ENCODE results near the gene TFAP2C. TPM values are rescaled to one million over a fixed set of nuclear protein-coding genes. Genes with fewer than 3 reads are reported as not detected.

Gene TFAP2C
- total RNA-seq, 1 donor from 2014 or later: 0.82 TPM

DNA sequence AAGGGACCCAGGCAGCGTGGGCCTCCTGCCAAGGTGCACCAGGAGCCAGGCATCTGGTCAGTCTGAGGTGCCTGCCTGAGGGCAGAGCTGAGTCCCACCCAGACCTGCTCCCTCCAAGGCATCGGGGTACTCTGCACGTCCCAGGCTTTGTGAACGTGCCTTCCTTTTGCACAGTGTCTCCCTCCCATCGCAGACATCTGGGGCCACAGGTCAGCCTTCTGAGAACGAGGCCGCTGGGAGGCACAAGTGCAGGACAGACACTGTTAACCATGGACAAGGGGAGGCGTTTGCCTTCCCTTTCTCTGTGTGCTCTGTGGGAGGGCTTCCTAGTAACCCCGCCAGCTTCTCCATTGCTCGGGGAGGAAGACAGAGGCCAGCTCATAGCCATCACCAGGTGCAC, 47.6 kb downstream of the TFAP2C start:
- Mint-ChIP-seq H3K36me3 (ENCODE audit: low read depth, unreplicated experiment) (no peaks in the 10 kb centered on the region), H3K27me3 (ENCODE audit: unreplicated experiment) (peaks cover 4% of the 10 kb centered on the region), H3K27ac (ENCODE audit: unreplicated experiment) (no peak overlapping the region), H3K9me3 (ENCODE audit: unreplicated experiment) (no peaks in the 10 kb centered on the region), H3K4me1 (ENCODE audit: unreplicated experiment) (peaks cover 2% of the 10 kb centered on the region), H3K4me3 (ENCODE audit: unreplicated experiment) (no peak overlapping the region)
- DNase-seq (ENCODE audit: low spot score): no peak
- TF ChIP-seq, protein P1, sequence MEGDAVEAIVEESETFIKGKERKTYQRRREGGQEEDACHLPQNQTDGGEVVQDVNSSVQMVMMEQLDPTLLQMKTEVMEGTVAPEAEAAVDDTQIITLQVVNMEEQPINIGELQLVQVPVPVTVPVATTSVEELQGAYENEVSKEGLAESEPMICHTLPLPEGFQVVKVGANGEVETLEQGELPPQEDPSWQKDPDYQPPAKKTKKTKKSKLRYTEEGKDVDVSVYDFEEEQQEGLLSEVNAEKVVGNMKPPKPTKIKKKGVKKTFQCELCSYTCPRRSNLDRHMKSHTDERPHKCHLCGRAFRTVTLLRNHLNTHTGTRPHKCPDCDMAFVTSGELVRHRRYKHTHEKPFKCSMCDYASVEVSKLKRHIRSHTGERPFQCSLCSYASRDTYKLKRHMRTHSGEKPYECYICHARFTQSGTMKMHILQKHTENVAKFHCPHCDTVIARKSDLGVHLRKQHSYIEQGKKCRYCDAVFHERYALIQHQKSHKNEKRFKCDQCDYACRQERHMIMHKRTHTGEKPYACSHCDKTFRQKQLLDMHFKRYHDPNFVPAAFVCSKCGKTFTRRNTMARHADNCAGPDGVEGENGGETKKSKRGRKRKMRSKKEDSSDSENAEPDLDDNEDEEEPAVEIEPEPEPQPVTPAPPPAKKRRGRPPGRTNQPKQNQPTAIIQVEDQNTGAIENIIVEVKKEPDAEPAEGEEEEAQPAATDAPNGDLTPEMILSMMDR (IDR thresholded peaks at IDR 0.05; ENCODE audit: unreplicated experiment): no peak

DNA sequence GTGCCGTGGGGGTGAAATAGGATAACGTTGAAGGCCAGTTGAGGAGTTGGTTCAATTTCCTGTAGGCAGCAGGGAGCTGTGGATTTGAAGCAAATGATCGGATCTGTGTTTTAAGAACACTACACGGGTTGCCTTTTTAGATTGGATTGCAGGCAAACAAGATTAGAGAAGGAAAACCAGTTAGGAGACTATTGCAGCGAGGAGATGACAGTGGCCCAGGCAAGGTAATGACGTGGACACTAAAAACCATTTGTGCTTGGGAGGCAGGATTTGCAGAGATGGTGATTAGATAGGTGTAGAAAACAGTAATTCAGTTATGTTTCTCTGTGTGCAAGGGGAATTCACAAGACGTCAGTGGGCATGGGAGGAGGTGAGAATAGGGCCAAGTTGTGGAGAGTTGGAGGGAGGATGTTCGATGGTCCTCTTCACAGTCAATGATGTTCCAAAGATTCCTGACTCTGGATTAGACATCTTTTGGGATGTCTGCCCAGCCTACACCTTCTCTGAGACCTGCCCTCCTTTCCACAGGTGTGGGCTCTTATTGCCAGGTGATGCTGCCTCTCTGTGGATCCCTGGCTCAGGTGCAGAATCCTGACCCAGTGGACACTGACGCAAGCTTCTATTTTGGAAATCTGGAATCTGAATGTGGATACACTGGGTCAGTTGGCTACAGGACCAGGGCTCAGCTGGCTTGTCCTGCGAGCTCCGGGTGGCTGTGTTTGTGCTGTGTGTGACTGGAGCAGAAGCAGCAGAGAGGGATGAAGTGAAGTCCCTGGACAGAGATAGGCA, 54.2 kb downstream of the TFAP2C start:
- no peak for DNase-seq (ENCODE audit: low spot score)
- H3K27ac Mint-ChIP-seq (ENCODE audit: unreplicated experiment): no peak overlapping the region
- no peaks in the 10 kb centered on the region for H3K36me3 Mint-ChIP-seq (ENCODE audit: low read depth, unreplicated experiment)
- H3K4me3 Mint-ChIP-seq (ENCODE audit: unreplicated experiment): no peak overlapping the region
- no peaks in the 10 kb centered on the region for H3K9me3 Mint-ChIP-seq (ENCODE audit: unreplicated experiment)
- H3K4me1 Mint-ChIP-seq (ENCODE audit: unreplicated experiment): no peaks in the 10 kb centered on the region
- H3K27me3 Mint-ChIP-seq (ENCODE audit: unreplicated experiment): peaks cover 5% of the 10 kb centered on the region
- TF ChIP-seq, protein P1 (IDR thresholded peaks at IDR 0.05; ENCODE audit: unreplicated experiment): no peak

GRCh38 chr20:56685879-56686278, 56.8 kb downstream of the TFAP2C start:
- DNase-seq (ENCODE audit: low spot score): no peak
- Mint-ChIP-seq H3K4me3 (ENCODE audit: unreplicated experiment) (no peak overlapping the region), H3K4me1 (ENCODE audit: unreplicated experiment) (no peaks in the 10 kb centered on the region), H3K27ac (ENCODE audit: unreplicated experiment) (no peak overlapping the region), H3K27me3 (ENCODE audit: unreplicated experiment) (peaks cover 5% of the 10 kb centered on the region), H3K36me3 (ENCODE audit: low read depth, unreplicated experiment) (no peaks in the 10 kb centered on the region), H3K9me3 (ENCODE audit: unreplicated experiment) (no peaks in the 10 kb centered on the region)
- TF ChIP-seq, protein P1 (IDR thresholded peaks at IDR 0.05; ENCODE audit: unreplicated experiment): no peak

GRCh38 chr20:56687061-56687460, 58.0 kb downstream of the TFAP2C start:
- Mint-ChIP-seq H3K36me3 (ENCODE audit: low read depth, unreplicated experiment) (no peaks in the 10 kb centered on the region), H3K27me3 (ENCODE audit: unreplicated experiment) (peaks cover 7% of the 10 kb centered on the region), H3K4me1 (ENCODE audit: unreplicated experiment) (no peaks in the 10 kb centered on the region), H3K4me3 (ENCODE audit: unreplicated experiment) (no peak overlapping the region), H3K9me3 (ENCODE audit: unreplicated experiment) (no peaks in the 10 kb centered on the region), H3K27ac (ENCODE audit: unreplicated experiment) (no peak overlapping the region)
- TF ChIP-seq, protein P1 (IDR thresholded peaks at IDR 0.05; ENCODE audit: unreplicated experiment): no peak
- no peak for DNase-seq (ENCODE audit: low spot score)

DNA sequence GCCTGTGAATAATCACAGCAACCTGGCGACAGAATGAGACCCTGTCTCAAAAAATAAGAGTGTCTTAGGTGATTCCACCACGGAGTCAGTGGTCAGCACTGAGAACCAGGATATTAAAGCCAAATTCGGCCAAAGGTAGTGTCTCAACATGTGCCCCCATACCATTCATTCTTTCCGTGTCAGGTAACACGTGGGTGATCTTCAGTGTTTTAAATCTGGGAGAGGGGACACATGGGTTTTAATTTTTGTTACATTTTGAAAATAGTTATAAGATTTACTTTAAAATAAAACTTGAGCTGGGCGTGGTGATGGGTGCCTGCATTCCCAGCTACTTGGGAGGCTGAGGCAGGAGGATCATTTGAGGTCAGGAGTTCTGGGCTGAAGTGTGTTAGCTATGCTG, 59.0 kb downstream of the TFAP2C start:
- no peaks in the 10 kb centered on the region for H3K9me3 Mint-ChIP-seq (ENCODE audit: unreplicated experiment)
- DNase-seq (ENCODE audit: low spot score): no peak
- H3K27ac Mint-ChIP-seq (ENCODE audit: unreplicated experiment): no peak overlapping the region
- TF ChIP-seq, protein P1 (IDR thresholded peaks at IDR 0.05; ENCODE audit: unreplicated experiment): no peak
- H3K4me3 Mint-ChIP-seq (ENCODE audit: unreplicated experiment): no peak overlapping the region
- peaks cover 7% of the 10 kb centered on the region for H3K27me3 Mint-ChIP-seq (ENCODE audit: unreplicated experiment)
- no peaks in the 10 kb centered on the region for H3K36me3 Mint-ChIP-seq (ENCODE audit: low read depth, unreplicated experiment)
- H3K4me1 Mint-ChIP-seq (ENCODE audit: unreplicated experiment): no peaks in the 10 kb centered on the region
